GM12878 (cell line): Measurements from ENCODE around the gene GALNS. TPM values are rescaled to one million over a fixed set of nuclear protein-coding genes. Genes with fewer than 3 reads are reported as not detected.

Experiments
- ATAC-seq: fragments of 200-7000 bp; cut with Tn5 transposase; 3 replicates; pipeline ENCODE4 v1.9.1; 2020; ENCODE audit warnings: mild to moderate bottlenecking, moderate library complexity
- BruUV-seq: library from RNA; stranded (reverse); fragments of 400-500 nt; replicated peaks from 2 replicates; lab custom pipeline; 2021; lab: Mats Ljungman, UMichigan
- CTCF ChIA-PET: fragments of 300-600 bp; sonication (Branson Sonifier 250); formaldehyde crosslinking; extraction: SDS; loops from one replicate; lab custom pipeline; 2021; ENCODE audit warnings: inconsistent platforms; lab: Yijun Ruan, JAX
- POLR2A ChIA-PET: fragments of 350-600 bp; formaldehyde crosslinking; extraction: SDS; loops from one replicate; lab custom pipeline; 2021; ENCODE audit warnings: inconsistent platforms; lab: Charles Lee
- RAD21 ChIA-PET: fragments of 300-600 bp; sonication (Branson Sonifier 250); formaldehyde crosslinking; loops from one replicate; lab custom pipeline; 2023; ENCODE audit warnings: antibody characterized with exemption; ENCODE audit not compliant: unreplicated experiment; lab: Charles Lee
- SMC1A ChIA-PET: fragments of 300-600 bp; sonication (Branson Sonifier 250); formaldehyde crosslinking; loops from one replicate; lab custom pipeline; 2023; ENCODE audit not compliant: unreplicated experiment, uncharacterized antibody; lab: Charles Lee
- DNase-seq: peaks from one replicate; pipeline ENCODE4 v3.0.0-alpha.2; 2011; ENCODE audit warnings: low read depth, low spot score
- FAIRE-seq: peaks from 3 replicates; lab custom pipeline; 2011; peaks lifted over from hg19 to GRCh38; lab: Jason Lieb, UNC
- H2AFZ ChIP-seq: 2 replicates; pipeline ENCODE4 v1.6.0; 2011; ENCODE audit warnings: low read depth, low read length, control low read depth; ENCODE audit not compliant: control insufficient read depth
- H3K27ac ChIP-seq: 2 replicates; pipeline ENCODE4 v1.5.1; 2011; ENCODE audit warnings: control low read depth; ENCODE audit not compliant: control insufficient read depth, insufficient read depth
- H3K27me3 ChIP-seq, 2 experiments: replicated peaks in 1 of 2; 2 replicates each; pipeline versions ENCODE4 v1.6.0 to v1.6.1; 2011; ENCODE audit warnings: low read length in 1 of 2; ENCODE audit not compliant: control insufficient read depth in 2 of 2, insufficient read depth in 2 of 2
- H3K36me3 ChIP-seq, 2 experiments: 2 replicates each; pipeline ENCODE4 v1.5.1; 2011; ENCODE audit warnings: low read length in 1 of 2; ENCODE audit not compliant: control insufficient read depth in 2 of 2, insufficient read depth in 2 of 2
- H3K4me1 ChIP-seq: 2 replicates; pipeline ENCODE4 v1.6.1; 2011; ENCODE audit warnings: mild to moderate bottlenecking, low read length, moderate library complexity, mixed read lengths; ENCODE audit not compliant: control insufficient read depth, insufficient read depth
- H3K4me2 ChIP-seq: 2 replicates; pipeline ENCODE4 v1.6.0; 2011; ENCODE audit warnings: control low read depth; ENCODE audit not compliant: control insufficient read depth, insufficient read depth
- H3K4me3 ChIP-seq: fragments of 200-600 bp; sonication (generic); 2 replicates; pipeline ENCODE4 v1.5.1; 2016
- H3K79me2 ChIP-seq: 2 replicates; pipeline ENCODE4 v1.6.0; 2011; ENCODE audit warnings: low read length; ENCODE audit not compliant: control insufficient read depth, insufficient read depth
- H3K9ac ChIP-seq: 2 replicates; pipeline ENCODE4 v1.8.0; 2011; ENCODE audit warnings: low read length, control low read depth, mixed read lengths; ENCODE audit not compliant: control insufficient read depth, insufficient read depth
- H3K9me3 ChIP-seq: replicated peaks from 3 replicates; pipeline ENCODE4 v1.5.1; 2011; ENCODE audit warnings: mild to moderate bottlenecking, low read length; ENCODE audit not compliant: control insufficient read depth, insufficient read depth
- H4K20me1 ChIP-seq: 2 replicates; pipeline ENCODE4 v1.6.0; 2011; ENCODE audit not compliant: control insufficient read depth, insufficient read depth
- BRCA1 ChIP-seq: IDR thresholded peaks from 2 replicates; pipeline ENCODE4 v1.6.1; 2011; ENCODE audit warnings: low read depth, low read length, improper control_type of control experiment
- POLR2A ChIP-seq: IDR thresholded peaks from 2 replicates; pipeline ENCODE4 v1.6.1; 2011; ENCODE audit warnings: low read depth, mild to moderate bottlenecking, low read length
- SMAD1 ChIP-seq: fragments of 450-650 bp; IDR thresholded peaks from 2 replicates; pipeline ENCODE4 v1.6.1; 2018; ENCODE audit warnings: mild to moderate bottlenecking, low read depth; ENCODE audit not compliant: partially characterized antibody
- TCF12 ChIP-seq: IDR thresholded peaks from 2 replicates; pipeline ENCODE4 v1.6.1; 2011; ENCODE audit warnings: low read depth, mild to moderate bottlenecking, low read length
- WGBS: methylation state at CpG from one replicate; pipeline ENCODE4 v1.1.6; 2016; ENCODE audit warnings: low lambda C conversion rate; ENCODE audit not compliant: insufficient replicate concordance, insufficient coverage; ENCODE audit errors: missing lambda C conversion rate; 5-methylcytosine and 5-hydroxymethylcytosine counted together
- in situ Hi-C: fragments of 300-500 bp; cut with MboI; formaldehyde crosslinking; loops from 9 replicates; pipeline ENCODE4 v1.14.3; 2018; ENCODE audit warnings: mixed read lengths
- intact Hi-C: fragments of 100-400 bp; cut with micrococcal nuclease; formaldehyde crosslinking; loops from one replicate; pipeline ENCODE4 v1.14.2; 2022; ENCODE audit not compliant: unreplicated experiment
- polyA plus RNA-seq, 11 experiments: library from polyadenylated mRNA; depleted of rRNA in 4 of 11; unstranded in 6 of 11; stranded (reverse) in 5 of 11; fragments of >200 nt; fragmentation: Nextera tagmentation in 4 of 11; fragmentation: Illumina TruSeq in 1 of 11; extraction: Ambion mirVana in 4 of 11; extraction: Trizol in 1 of 11; gene quantifications; 1 replicate in 1 of 11; 2 replicates in 10 of 11; pipeline versions ENCODE4 v1.2.1 to v1.2.3, GENCODE V29; 2011 to 2016; ENCODE audit warnings: inconsistent platforms in 2 of 11, missing spikeins in 2 of 11, low read depth in 1 of 11
- total RNA-seq, 4 experiments: library from RNA; depleted of rRNA in 3 of 4; stranded (reverse); fragments of >200 nt in 3 of 4; fragmentation: Illumina TruSeq in 1 of 4; extraction: Trizol in 1 of 4; gene quantifications; 2 replicates each; pipeline versions ENCODE4 v1.2.1 to v1.2.3, GENCODE V29; 2013 to 2021
- TF ChIP-seq, protein P1 (sequence below): IDR thresholded peaks from 2 replicates; pipeline ENCODE4 v1.6.1; 2012; ENCODE audit warnings: improper control_type of control experiment, low read depth, low read length; ENCODE audit not compliant: insufficient replicate concordance

The GALNS gene
- total and polyA plus RNA-seq, 10 of the 15 experiments (the other 5 are each of a cell fraction or from before 2014, with no cell fraction given), result 0.37 to 12.4 (median 5.3) TPM

DNA sequence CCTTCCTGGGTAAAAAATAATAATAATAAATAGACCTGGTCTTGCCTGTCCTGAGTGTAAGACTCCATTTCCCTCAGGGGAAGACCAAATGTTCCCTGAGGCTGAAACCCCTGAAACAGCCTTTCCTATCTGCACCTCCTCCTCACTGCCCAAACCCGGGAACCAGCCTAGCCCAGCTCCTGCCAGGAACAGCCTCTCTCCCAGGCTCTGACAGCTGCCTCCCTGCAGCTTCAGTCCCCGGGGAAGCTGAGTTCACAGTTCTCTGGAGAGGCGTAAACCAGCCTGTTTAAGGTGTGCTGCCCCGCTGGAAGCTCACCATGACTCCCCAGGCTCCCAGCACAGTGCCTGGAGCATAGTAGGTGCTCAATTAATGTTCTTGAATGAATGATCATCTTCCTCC lies 60.5 kb downstream of the GALNS start (continued):
- TF ChIP-seq, protein P1, sequence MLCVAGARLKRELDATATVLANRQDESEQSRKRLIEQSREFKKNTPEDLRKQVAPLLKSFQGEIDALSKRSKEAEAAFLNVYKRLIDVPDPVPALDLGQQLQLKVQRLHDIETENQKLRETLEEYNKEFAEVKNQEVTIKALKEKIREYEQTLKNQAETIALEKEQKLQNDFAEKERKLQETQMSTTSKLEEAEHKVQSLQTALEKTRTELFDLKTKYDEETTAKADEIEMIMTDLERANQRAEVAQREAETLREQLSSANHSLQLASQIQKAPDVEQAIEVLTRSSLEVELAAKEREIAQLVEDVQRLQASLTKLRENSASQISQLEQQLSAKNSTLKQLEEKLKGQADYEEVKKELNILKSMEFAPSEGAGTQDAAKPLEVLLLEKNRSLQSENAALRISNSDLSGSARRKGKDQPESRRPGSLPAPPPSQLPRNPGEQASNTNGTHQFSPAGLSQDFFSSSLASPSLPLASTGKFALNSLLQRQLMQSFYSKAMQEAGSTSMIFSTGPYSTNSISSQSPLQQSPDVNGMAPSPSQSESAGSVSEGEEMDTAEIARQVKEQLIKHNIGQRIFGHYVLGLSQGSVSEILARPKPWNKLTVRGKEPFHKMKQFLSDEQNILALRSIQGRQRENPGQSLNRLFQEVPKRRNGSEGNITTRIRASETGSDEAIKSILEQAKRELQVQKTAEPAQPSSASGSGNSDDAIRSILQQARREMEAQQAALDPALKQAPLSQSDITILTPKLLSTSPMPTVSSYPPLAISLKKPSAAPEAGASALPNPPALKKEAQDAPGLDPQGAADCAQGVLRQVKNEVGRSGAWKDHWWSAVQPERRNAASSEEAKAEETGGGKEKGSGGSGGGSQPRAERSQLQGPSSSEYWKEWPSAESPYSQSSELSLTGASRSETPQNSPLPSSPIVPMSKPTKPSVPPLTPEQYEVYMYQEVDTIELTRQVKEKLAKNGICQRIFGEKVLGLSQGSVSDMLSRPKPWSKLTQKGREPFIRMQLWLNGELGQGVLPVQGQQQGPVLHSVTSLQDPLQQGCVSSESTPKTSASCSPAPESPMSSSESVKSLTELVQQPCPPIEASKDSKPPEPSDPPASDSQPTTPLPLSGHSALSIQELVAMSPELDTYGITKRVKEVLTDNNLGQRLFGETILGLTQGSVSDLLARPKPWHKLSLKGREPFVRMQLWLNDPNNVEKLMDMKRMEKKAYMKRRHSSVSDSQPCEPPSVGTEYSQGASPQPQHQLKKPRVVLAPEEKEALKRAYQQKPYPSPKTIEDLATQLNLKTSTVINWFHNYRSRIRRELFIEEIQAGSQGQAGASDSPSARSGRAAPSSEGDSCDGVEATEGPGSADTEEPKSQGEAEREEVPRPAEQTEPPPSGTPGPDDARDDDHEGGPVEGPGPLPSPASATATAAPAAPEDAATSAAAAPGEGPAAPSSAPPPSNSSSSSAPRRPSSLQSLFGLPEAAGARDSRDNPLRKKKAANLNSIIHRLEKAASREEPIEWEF, result no peak
- TF ChIP-seq BRCA1, result no peak
- TF ChIP-seq SMAD1, result no peak

DNA sequence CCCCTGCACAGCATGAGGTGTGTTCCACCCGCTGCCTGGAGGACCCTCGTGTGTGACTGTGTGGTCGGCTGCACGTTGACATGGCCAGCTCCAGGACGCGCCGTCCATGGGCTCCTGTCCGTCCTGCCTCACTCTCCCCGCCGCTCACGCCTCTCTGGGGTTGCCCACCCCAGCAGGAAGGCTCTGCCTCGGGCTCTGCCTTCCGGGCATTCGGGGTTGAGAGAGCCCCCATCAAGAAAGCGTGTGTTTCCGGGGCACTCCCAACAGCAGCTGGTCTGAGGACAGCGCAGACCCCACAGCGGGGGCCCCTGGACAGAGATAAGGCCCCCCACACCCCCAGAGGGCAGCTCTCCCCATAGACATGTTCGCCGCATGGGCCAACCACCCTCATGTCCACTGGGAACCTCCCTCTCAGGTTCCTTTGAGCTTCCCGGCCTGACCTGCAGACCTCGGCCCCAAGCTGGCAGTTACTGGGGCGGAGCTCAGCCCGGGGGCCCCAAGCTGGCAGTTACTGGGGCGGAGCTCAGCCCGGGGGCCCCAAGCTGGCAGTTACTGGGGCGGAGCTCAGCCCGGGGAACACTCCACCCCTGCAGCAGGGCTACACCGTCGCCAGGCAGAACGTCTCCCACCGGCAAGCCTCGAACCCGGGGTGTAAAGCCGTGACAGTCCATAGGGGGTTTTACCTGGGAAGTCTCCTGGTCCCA lies 63.3 kb downstream of the GALNS start:
- RAD21 ChIA-PET, result interaction anchor here (0.8 kb wide), 1 partner anchor 10 kb away, joined by 3 read pairs; no protein-coding TSS in a partner anchor
- no peak for DNase-seq
- H3K9ac ChIP-seq, result no peak overlapping the region

More for the DNA sequence above, 63.3 kb downstream of the GALNS start:
- no peaks in the 10 kb centered on the region for H3K27me3 ChIP-seq
- no peaks in the 10 kb centered on the region for H3K9me3 ChIP-seq
- ChIA-PET CTCF (interaction anchor here (1.6 to 2.1 kb wide), 4 partner anchors 12 to 56 kb away, joined by 5 to 8 read pairs (median 6); no protein-coding TSS in a partner anchor), SMC1A (interaction anchor here (0.8 to 0.9 kb wide), 2 partner anchors 12 to 56 kb away, joined by 3 read pairs; no protein-coding TSS in a partner anchor), POLR2A (interaction anchor here (1.0 to 1.1 kb wide), 3 partner anchors 9 to 12 kb away, joined by 3 to 6 read pairs (median 3); partner anchors contain the start of gene PIEZO1)
- 37% methylated on average over 35 of the region's 35 CpGs for WGBS
- FAIRE-seq (no peak), ATAC-seq (peak; percentile 23)
- H3K36me3 ChIP-seq, result no peaks in the 10 kb centered on the region; a peak in 1 of 4 replicates
- no peak overlapping the region for H3K4me2 ChIP-seq
- no TSS peak for BruUV-seq
- no peak overlapping the region for H3K4me3 ChIP-seq
- H3K27ac ChIP-seq, result no peak overlapping the region
- in situ Hi-C loops (no loop called here), intact Hi-C loops (no loop called here)
- H3K4me1 ChIP-seq, result peaks cover 20% of the 10 kb centered on the region
- no peaks in the 10 kb centered on the region for H4K20me1 ChIP-seq
- H2AFZ ChIP-seq, result no peak overlapping the region
- peak; percentile 52; the same call in 1 of the 2 replicates for TF ChIP-seq POLR2A
- TF ChIP-seq TCF12, result no peak
- no peaks in the 10 kb centered on the region; the same call in 1 of the 2 replicates for H3K79me2 ChIP-seq
